Mucosa of gallbladder (tissue), 1 donor: ENCODE measurements around the gene GLTP. TPM values are rescaled to one million over a fixed set of nuclear protein-coding genes. Genes with fewer than 3 reads are reported as not detected.

Source experiments
- DNase-seq: peaks from one replicate; pipeline ENCODE4 v3.0.0-alpha.2; 2020; ENCODE audit warnings: low spot score
- total RNA-seq: library from RNA; stranded (reverse); gene quantifications from one replicate; pipeline ENCODE4 v1.2.1, GENCODE V29; 2021
- donor health status: DM: no; HTN: no; CAD: no.

Gene GLTP
- total RNA-seq, 1 donor from 2014 or later = 28.2 TPM

GRCh38 chr12:109821968-109822367 is 58.4 kb downstream of the GLTP start:
- DNase-seq = no peak

- no peak for DNase-seq
Measured at GRCh38 chr12:109820816-109821381, 59.4 kb downstream of the GLTP start.

GRCh38 chr12:109818905-109819500 is 61.3 kb downstream of the GLTP start:
- no peak for DNase-seq

- no peak for DNase-seq
Measured at GRCh38 chr12:109818253-109818652, 62.1 kb downstream of the GLTP start.

- no peak for DNase-seq
Measured at GRCh38 chr12:109817627-109818231, 62.6 kb downstream of the GLTP start.

GRCh38 chr12:109816870-109817269 is 63.5 kb downstream of the GLTP start:
- no peak for DNase-seq

- no peak for DNase-seq
Measured at GRCh38 chr12:109815757-109816617, 64.4 kb downstream of the GLTP start.

- DNase-seq = no peak
Measured at GRCh38 chr12:109815225-109815624, 65.1 kb downstream of the GLTP start.

- DNase-seq = no peak
Measured at GRCh38 chr12:109814600-109815150, 65.7 kb downstream of the GLTP start.

- no peak for DNase-seq
Measured at GRCh38 chr12:109813810-109814416, 66.4 kb downstream of the GLTP start.

GRCh38 chr12:109811624-109811995 is 68.7 kb downstream of the GLTP start:
- DNase-seq = no peak

- DNase-seq = no peak
Measured at GRCh38 chr12:109810954-109811623, 69.3 kb downstream of the GLTP start.

GRCh38 chr12:109808876-109809646 is 71.3 kb downstream of the GLTP start:
- no peak for DNase-seq

- DNase-seq = no peak
Measured at GRCh38 chr12:109807954-109808643, 72.2 kb downstream of the GLTP start.

GRCh38 chr12:109804820-109805761 is 75.2 kb downstream of the GLTP start:
- peak; percentile 58 for DNase-seq

GRCh38 chr12:109803678-109804077 is 76.7 kb downstream of the GLTP start:
- DNase-seq = no peak

- DNase-seq = no peak
Measured at GRCh38 chr12:109802828-109803227, 77.5 kb downstream of the GLTP start.
